GM12891 (cell line): Measurements from ENCODE around the gene SNAI1.
"Not testable (repeated sequence)": the region's sequence is repeated elsewhere in the genome, so short reads cannot be mapped to it uniquely, and the experiment has no call there.

Experiments used
- DNase-seq: peaks from one replicate; pipeline ENCODE4 v3.0.0; 2011; ENCODE audit warnings: low spot score; ENCODE audit not compliant: insufficient read length
- FAIRE-seq: peaks from 2 replicates; lab custom pipeline; 2011; peaks lifted over from hg19 to GRCh38; lab: Jason Lieb, UNC
- PAX5 ChIP-seq: IDR thresholded peaks from 2 replicates; pipeline ENCODE4 v1.6.1; 2011; ENCODE audit warnings: low read length, moderate library complexity, mild to moderate bottlenecking; ENCODE audit not compliant: insufficient read depth, severe bottlenecking
- POLR2A ChIP-seq: IDR thresholded peaks from 2 replicates; pipeline ENCODE4 v1.6.1; 2011; ENCODE audit warnings: low read depth, low read length, control low read depth
- POLR2AphosphoS5 ChIP-seq: IDR thresholded peaks from 2 replicates; pipeline ENCODE4 v1.6.1; 2011; ENCODE audit warnings: low read depth, low read length, control low read depth
- POU2F2 ChIP-seq: IDR thresholded peaks from 2 replicates; pipeline ENCODE4 v1.6.1; 2011; ENCODE audit warnings: low read depth, mild to moderate bottlenecking, control low read depth, low read length, moderate library complexity
- SPI1 ChIP-seq: IDR thresholded peaks from 2 replicates; pipeline ENCODE4 v1.6.1; 2011; ENCODE audit warnings: low read depth, low read length, control low read depth
- TAF1 ChIP-seq: IDR thresholded peaks from 2 replicates; pipeline ENCODE4 v1.6.1; 2011; ENCODE audit warnings: low read depth, low read length, control low read depth

Gene SNAI1

DNA sequence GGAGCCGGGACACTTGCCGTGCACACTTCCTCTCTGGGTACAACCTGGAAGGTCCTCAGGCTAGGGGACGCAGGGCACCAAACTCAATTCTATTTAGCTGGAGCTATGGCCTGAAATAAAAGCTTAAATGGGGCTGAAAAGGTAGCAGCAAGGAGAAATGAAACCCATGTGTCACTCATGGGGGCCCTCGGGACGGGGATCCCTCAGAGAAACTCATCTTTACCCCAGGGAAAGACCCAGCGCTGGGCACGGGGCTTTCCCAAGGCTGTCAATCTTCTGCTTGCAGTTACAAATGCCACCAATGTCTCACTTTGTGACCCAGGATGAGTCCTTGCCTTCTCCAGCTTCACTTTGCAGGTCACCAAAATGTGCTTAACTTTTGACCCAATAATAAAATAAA lies 16.5 kb downstream of the SNAI1 start:
- DNase-seq (no peak), FAIRE-seq (peak; percentile 51)
- TF ChIP-seq SPI1: peak; percentile 76
- TF ChIP-seq POLR2A: no peak

DNA sequence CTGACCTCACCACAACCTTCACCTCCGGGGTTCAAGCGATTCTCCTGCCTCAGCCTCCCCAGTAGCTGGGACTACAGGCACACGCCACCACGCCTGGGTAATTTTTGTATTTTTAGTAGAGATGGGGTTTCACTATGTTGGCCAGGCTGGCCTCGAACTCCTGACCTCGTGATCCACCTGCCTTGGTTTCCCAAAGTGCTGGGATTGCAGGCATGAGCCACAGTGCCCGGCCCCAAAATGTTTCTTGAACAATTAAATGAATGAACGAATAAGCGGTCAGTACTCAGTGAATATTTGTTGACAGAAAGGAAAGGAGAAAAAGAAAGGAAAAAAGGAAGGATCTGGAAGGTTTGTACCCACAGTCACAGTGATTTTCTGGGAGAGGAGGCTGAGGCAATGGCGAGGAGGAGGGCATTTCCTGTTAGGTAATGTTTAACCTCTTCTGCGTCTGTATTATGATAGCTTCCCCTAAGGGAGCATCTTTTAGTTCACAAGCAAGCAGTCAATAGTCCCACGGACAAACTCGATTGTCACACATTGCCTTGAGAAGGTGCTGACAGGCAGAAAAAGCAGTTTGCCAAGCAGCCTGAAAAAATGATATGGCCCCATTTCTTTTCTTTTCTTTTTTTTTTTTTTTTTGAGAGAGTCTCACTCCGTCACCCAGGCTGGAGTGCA lies 17.9 kb downstream of the SNAI1 start:
- DNase-seq, FAIRE-seq: not testable (repeated sequence)

DNA sequence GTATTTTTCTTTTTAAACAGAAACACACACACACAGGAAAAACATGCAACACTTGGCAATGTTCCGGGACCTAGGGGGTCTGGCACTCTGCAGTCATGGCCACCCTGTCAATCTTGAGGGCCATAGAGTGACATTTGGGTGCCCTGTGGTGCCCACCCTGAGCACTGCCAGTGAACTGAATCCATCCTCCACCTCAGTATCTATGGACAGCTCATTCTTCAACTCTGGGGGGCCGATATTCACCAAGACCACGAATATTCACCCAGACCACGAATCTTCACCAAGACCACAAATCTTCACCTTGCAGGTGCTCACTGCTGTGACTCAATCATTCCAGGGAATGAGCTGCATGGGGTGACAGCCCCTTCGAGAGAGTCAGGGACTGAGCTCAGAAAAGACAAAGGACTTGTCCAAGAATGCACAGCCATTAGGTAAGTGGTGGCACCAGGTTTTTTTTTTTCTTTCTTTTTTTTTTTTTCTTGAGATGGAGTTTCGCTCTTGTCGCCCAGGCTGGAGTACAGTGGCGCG lies 19.1 kb downstream of the SNAI1 start:
- TF ChIP-seq POLR2AphosphoS5 (no peak), SPI1 (no peak), POU2F2 (no peak), TAF1 (no peak), PAX5 (no peak), POLR2A (no peak)
- DNase-seq (no peak), FAIRE-seq (no peak)

DNA sequence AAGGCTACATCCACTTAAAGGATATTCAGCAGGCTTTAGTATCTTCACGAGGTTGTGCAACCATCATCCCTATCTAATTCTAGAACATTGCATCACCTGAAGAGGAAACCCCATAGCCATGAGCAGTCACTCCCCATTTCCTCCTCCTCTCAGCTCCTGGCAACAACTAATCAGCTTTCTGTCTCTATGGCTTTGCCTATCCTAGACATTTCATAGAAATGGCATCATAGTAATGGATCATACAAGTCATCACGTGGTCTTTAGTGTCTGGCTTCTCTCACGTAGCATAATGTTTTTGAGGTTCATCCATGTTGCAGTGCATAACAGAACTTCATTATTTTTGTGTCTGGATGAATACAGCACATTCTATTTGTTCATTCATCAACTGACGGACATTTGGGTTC lies 20.5 kb downstream of the SNAI1 start:
- DNase-seq: no peak
- FAIRE-seq: no peak
- TF ChIP-seq POU2F2 (no peak), SPI1 (0 out of 2 replicates have a peak, but pooled peaks have one; percentile 5)

DNA sequence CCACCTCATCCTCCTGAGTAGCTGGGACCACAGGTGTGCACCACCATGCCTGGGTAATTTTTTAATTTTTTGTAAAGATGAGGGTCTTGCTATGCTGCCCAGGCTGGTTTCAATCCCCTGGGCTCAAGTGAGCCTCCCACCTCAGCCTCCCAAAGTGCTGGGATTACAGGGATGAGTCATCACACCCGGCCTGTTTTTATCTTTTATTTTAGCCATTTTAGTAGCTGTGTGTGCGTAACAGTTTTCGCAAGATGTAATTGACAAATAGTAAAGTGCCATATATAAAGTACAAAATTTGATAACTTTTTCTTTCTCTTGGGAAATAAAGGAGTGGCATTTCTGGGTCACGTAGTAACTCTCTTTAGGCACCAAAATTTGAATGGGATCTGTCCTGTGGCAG lies 21.4 kb downstream of the SNAI1 start:
- FAIRE-seq (no peak), DNase-seq (no peak)
- TF ChIP-seq PAX5: no peak
- no peak for TF ChIP-seq POLR2A
- no peak for TF ChIP-seq POLR2AphosphoS5
- TF ChIP-seq SPI1: no peak
- TF ChIP-seq POU2F2: no peak
- no peak for TF ChIP-seq TAF1

DNA sequence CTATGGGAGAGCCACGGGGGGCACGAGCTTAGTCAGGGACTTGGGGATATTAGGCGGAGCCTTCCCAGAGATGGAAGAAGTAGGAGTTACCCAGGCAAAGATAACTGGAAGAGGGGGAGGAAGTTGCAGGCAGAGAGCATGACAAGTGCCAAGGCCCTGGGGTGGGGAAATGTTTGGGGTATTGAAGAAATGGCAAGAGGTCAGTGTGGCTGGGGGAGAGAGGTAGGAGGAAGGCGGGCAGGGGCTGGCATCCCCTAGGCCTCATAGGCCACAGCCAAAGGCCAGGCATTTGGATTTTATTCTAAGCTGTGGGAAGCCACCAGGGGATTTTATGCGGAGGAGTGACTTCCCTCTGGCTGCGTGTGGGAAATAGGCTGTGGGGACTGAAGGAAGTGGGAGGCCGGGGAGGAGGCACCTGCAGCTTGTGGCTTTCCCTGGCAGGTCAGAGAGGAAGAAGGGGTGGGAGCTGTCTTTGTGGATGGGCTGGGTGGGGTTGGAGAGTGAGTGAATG lies 22.7 kb downstream of the SNAI1 start:
- DNase-seq: no peak
- no peak for FAIRE-seq
- TF ChIP-seq POLR2A (no peak), SPI1 (peak; percentile 26; the same call in 1 of the 2 replicates)

DNA sequence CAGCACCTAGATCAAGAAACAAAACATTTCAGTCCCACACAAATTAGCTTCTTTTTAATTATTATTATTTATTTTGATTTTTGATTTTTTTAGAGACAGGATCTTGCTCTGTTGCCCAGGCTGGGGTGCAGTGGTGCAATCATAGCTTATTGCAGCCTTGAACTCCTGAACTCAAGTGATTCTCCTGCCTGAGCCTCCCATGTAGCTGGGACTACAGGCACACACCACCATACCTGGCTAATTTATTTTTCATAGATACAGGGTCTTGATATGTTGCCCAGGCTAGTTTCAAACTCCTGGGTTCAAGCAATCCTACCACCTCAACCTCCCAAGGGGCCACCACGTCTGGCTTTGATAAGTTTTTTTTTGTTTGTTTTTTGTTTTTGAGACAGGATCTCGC lies 24.6 kb downstream of the SNAI1 start:
- DNase-seq (no peak), FAIRE-seq (no peak)
- TF ChIP-seq SPI1 (no peak), PAX5 (no peak), POLR2A (no peak), TAF1 (no peak), POU2F2 (no peak), POLR2AphosphoS5 (no peak)

DNA sequence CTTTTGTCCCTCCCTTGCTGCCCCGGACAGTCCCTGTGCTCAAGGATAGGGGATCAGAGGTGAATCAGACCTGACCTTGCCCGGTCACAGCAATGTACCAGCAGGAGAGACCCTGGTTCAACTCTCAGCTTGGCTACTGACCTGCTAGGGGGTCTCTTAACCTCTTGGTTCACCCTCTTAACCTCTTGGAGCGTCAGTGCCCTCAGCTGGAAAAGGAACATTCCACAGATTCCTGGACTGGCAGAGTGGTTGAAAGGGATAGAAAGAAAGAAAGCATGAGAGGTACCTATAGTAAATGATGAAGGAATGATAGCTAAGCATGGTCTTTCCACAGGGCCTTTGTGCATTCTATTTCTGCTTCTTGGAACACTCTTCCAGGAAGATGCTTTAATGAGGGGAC lies 25.2 kb downstream of the SNAI1 start:
- no peak for DNase-seq
- no peak for FAIRE-seq
- TF ChIP-seq POLR2AphosphoS5 (no peak), POU2F2 (no peak), SPI1 (no peak), PAX5 (no peak), POLR2A (no peak), TAF1 (no peak)

DNA sequence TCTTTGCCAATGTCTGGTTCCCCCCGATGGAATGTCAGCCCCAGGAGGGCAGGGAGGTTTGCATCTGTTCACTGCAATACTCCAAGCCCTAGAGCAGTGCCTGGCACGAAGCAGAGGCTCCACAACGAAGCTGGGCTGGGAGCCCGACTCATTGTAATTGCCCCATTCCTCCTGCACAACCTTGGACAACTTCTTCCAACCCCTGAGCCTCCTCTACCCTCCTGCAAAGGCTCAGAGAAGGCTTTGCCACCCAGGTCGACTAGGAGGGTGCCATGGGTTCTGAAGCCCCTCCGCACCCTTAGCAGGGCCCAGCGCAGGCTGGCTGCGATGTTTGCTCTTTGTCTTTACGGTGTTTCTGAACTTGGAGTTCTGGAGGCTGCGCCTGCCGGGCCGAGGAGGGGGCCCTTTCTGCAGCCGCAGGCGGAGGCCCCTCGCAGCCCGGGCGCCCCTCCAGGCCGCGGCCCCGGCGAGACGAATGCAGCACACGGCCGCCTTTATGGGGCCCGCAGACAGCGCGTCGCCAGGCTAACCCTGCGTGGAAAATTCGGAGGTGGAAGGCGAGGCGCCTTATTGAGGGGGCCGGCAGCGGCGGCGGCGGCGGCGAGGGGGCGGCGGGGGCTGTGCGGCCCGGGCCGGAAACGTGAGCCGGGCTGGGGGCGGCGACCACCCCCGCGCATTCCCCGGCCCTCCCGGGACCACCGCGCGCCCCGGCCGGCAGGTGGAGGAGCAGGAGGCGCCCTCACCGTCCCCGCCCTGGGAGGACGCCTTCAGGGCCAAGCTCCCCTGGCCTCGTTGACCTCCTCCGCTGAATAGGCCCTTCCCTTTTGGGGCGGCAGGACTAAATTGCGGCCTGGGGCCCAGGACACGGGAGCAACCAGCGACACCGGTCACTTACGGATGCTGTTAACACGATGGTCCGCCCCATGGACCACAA lies 27.0 kb downstream of the SNAI1 start:
- FAIRE-seq: no peak

DNA sequence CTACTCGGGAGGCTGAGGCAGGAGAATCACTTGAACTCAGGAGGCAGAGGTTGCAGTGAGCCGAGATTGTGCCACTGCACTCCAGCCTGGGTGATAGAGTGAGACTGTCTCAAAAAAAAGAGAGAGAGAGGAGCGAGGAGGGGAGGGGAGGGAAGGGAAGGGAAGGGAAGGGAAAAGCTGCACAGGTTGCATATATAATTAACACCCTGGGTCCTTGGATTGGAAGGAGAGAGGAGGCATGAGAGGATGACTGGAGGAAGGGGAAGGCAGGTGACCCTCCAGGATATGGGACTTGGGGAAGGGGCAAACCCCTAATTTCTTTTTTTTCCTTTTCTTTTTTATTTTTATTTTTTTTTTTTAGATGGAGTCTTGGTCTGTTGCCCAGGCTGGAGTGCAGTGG lies 28.8 kb downstream of the SNAI1 start:
- FAIRE-seq, DNase-seq: not testable (repeated sequence)

More for the DNA sequence above, 27.0 kb downstream of the SNAI1 start:
- DNase-seq: no peak
- no peak for TF ChIP-seq SPI1
- no peak for TF ChIP-seq POLR2A
- no peak for TF ChIP-seq POU2F2
- no peak for TF ChIP-seq TAF1
- no peak for TF ChIP-seq POLR2AphosphoS5
- TF ChIP-seq PAX5: no peak
